GM19099 (cell line): ENCODE data around the gene PACS2.

ENCODE experiments used
- POLR2A ChIP-seq: IDR thresholded peaks from 3 replicates; pipeline ENCODE4 v1.6.1; 2011; ENCODE audit warnings: low read depth; ENCODE audit not compliant: insufficient read length; ENCODE audit errors: extremely low read depth

Gene PACS2

GRCh38 chr14:105398726-105399465 is 84.3 kb downstream of the PACS2 start:
- no peak for TF ChIP-seq POLR2A

- no peak for TF ChIP-seq POLR2A
Observed at GRCh38 chr14:105399466-105399775, 84.9 kb downstream of the PACS2 start.

- no peak for TF ChIP-seq POLR2A
Observed at GRCh38 chr14:105400016-105400415, 85.5 kb downstream of the PACS2 start.

- TF ChIP-seq POLR2A: no peak
Observed at GRCh38 chr14:105401699-105402098, 87.2 kb downstream of the PACS2 start.

- TF ChIP-seq POLR2A: no peak
Observed at GRCh38 chr14:105408592-105408991, 94.0 kb downstream of the PACS2 start.

- no peak for TF ChIP-seq POLR2A
Observed at GRCh38 chr14:105409364-105409763, 94.8 kb downstream of the PACS2 start.

- no peak for TF ChIP-seq POLR2A
Observed at GRCh38 chr14:105410642-105411016, 96.1 kb downstream of the PACS2 start.

GRCh38 chr14:105411017-105411941 is 96.7 kb downstream of the PACS2 start:
- no peak for TF ChIP-seq POLR2A

- no peak for TF ChIP-seq POLR2A
Observed at GRCh38 chr14:105411985-105412770, 97.6 kb downstream of the PACS2 start.

- TF ChIP-seq POLR2A: no peak
Observed at GRCh38 chr14:105412771-105413543, 98.4 kb downstream of the PACS2 start.

- no peak for TF ChIP-seq POLR2A
Observed at GRCh38 chr14:105413544-105413886, 99.0 kb downstream of the PACS2 start.

GRCh38 chr14:105414456-105415371 is 100.2 kb downstream of the PACS2 start:
- no peak for TF ChIP-seq POLR2A

GRCh38 chr14:105415481-105416428 is 101.2 kb downstream of the PACS2 start:
- no peak for TF ChIP-seq POLR2A
